Breast epithelium (tissue), 4 donors: ENCODE results near the gene MIXL1. TPM values are rescaled to one million over a fixed set of nuclear protein-coding genes. Genes with fewer than 3 reads are reported as not detected.
"Not testable (repeated sequence)": the region's sequence is repeated elsewhere in the genome, so short reads cannot be mapped to it uniquely, and the experiment has no call there.

Experiments used
- DNase-seq, 2 donors: peaks; one replicate each; pipeline ENCODE4 v3.0.0-alpha.2; 2019; ENCODE audit warnings: low spot score in 2 of 2
- H3K27ac ChIP-seq, 2 donors: fragments of 200-600 bp; sonication (generic) in 1 of 2; one replicate each; pipeline ENCODE4 v1.5.1; 2016 to 2019; ENCODE audit warnings: mild to moderate bottlenecking in 1 of 2
- H3K27me3 ChIP-seq, 2 donors: fragments of 200-600 bp; sonication (generic) in 1 of 2; one replicate each; pipeline versions ENCODE4 v1.5.1 to v1.6.0; 2017 to 2019; ENCODE audit warnings: control low read depth in 1 of 2, mild to moderate bottlenecking in 1 of 2
- H3K36me3 ChIP-seq: fragments of 200-600 bp; one replicate; pipeline ENCODE4 v1.5.1; 2019
- H3K4me1 ChIP-seq, 2 donors: fragments of 200-600 bp; sonication (generic); one replicate each; pipeline ENCODE4 v1.5.1; 2016 to 2019; ENCODE audit warnings: control low read depth in 1 of 2
- H3K4me3 ChIP-seq, 3 donors: fragments of 200-600 bp; sonication (generic); 1 replicate in 2 of 3; 2 replicates in 1 of 3; pipeline ENCODE4 v1.5.1; 2016 to 2019; ENCODE audit warnings: mild to moderate bottlenecking in 3 of 3, moderate library complexity in 2 of 3
- H3K9me3 ChIP-seq, 2 donors: fragments of 200-600 bp; sonication (generic) in 1 of 2; one replicate each; pipeline ENCODE4 v1.5.1; 2016 to 2019; ENCODE audit warnings: control low read depth in 1 of 2
- CTCF ChIP-seq, 3 donors: fragments of 450-650 bp; IDR thresholded peaks; one replicate each; pipeline ENCODE4 v1.5.1; 2016 to 2017; ENCODE audit warnings: antibody characterized with exemption in 3 of 3, mild to moderate bottlenecking in 3 of 3, moderate library complexity in 3 of 3
- POLR2A ChIP-seq: fragments of 450-650 bp; IDR thresholded peaks from one replicate; pipeline ENCODE4 v1.6.1; 2016; ENCODE audit warnings: antibody characterized with exemption, mild to moderate bottlenecking, moderate library complexity
- POLR2AphosphoS5 ChIP-seq, 3 donors: sonication (generic); formaldehyde crosslinking; IDR thresholded peaks; one replicate each; pipeline ENCODE4 v1.6.1; 2017; ENCODE audit warnings: antibody characterized with exemption in 3 of 3
- intact Hi-C: fragments of 100-400 bp; cut with DNase I; formaldehyde crosslinking; loops from one replicate; pipeline ENCODE4 v1.15.1; 2023; ENCODE audit warnings: low total_unique reads
- total RNA-seq, 3 donors: library from RNA; depleted of rRNA; stranded (reverse); fragments of >200 nt; gene quantifications; one replicate each; pipeline ENCODE4 v1.1.0, GENCODE V29; 2016

MIXL1 gene
- total RNA-seq, 3 donors from 2014 or later = not detected

GRCh38 chr1:226255380-226255779 lies 31.9 kb downstream of the MIXL1 start:
- H3K36me3 ChIP-seq = no peaks in the 10 kb centered on the region

GRCh38 chr1:226261818-226262217 lies 38.4 kb downstream of the MIXL1 start:
- no peaks in the 10 kb centered on the region for H3K36me3 ChIP-seq
- intact Hi-C loops = no loop called here
- DNase-seq = no peak
- TF ChIP-seq CTCF (IDR thresholded peaks at IDR 0.05) (no peak), POLR2A (no peak), POLR2AphosphoS5 (IDR thresholded peaks at IDR 0.05) (no peak)
- peaks cover 3 to 6% of the 10 kb centered on the region in 2 donors for H3K9me3 ChIP-seq
- no peak overlapping the region for H3K27ac ChIP-seq
- no peaks in the 10 kb centered on the region for H3K4me1 ChIP-seq
- H3K27me3 ChIP-seq = no peaks in the 10 kb centered on the region
- no peak overlapping the region for H3K4me3 ChIP-seq

More at GRCh38 chr1:226255380-226255779, 31.9 kb downstream of the MIXL1 start:
- Histone ChIP-seq H3K27me3 (no peaks in the 10 kb centered on the region), H3K27ac (no peak overlapping the region), H3K4me3 (no peak overlapping the region), H3K4me1 (no peaks in the 10 kb centered on the region), H3K9me3 (peaks cover 3 to 6% of the 10 kb centered on the region in 2 donors)
- DNase-seq = no peak
- no peak for TF ChIP-seq CTCF (IDR thresholded peaks at IDR 0.05)
- TF ChIP-seq POLR2AphosphoS5 (IDR thresholded peaks at IDR 0.05) = no peak
- no peak for TF ChIP-seq POLR2A
- intact Hi-C loops = no loop called here

- Histone ChIP-seq H3K4me1 (no peaks in the 10 kb centered on the region), H3K27ac (no peak overlapping the region), H3K27me3 (no peaks in the 10 kb centered on the region), H3K4me3 (no peak overlapping the region), H3K36me3 (no peaks in the 10 kb centered on the region), H3K9me3 (no peaks in the 10 kb centered on the region)
- TF ChIP-seq CTCF (IDR thresholded peaks at IDR 0.05) = no peak
- no peak for TF ChIP-seq POLR2A
- no peak for TF ChIP-seq POLR2AphosphoS5 (IDR thresholded peaks at IDR 0.05)
- DNase-seq = no peak
- intact Hi-C loops = no loop called here
Measured at GRCh38 chr1:226268421-226269124, 45.1 kb downstream of the MIXL1 start.

- H3K27me3 ChIP-seq, H3K4me1 ChIP-seq, intact Hi-C loops, DNase-seq, H3K36me3 ChIP-seq, H3K9me3 ChIP-seq, H3K4me3 ChIP-seq, H3K27ac ChIP-seq: not testable (repeated sequence)
Measured at GRCh38 chr1:226272233-226272902, 48.9 kb downstream of the MIXL1 start.

GRCh38 chr1:226274138-226274537 lies 50.7 kb downstream of the MIXL1 start:
- Histone ChIP-seq H3K27ac (no peak overlapping the region), H3K36me3 (no peaks in the 10 kb centered on the region), H3K4me1 (no peaks in the 10 kb centered on the region), H3K4me3 (no peak overlapping the region), H3K27me3 (no peaks in the 10 kb centered on the region), H3K9me3 (no peaks in the 10 kb centered on the region)
- DNase-seq = no peak
- intact Hi-C loops = no loop called here
- TF ChIP-seq POLR2AphosphoS5 (IDR thresholded peaks at IDR 0.05) (no peak), POLR2A (no peak), CTCF (IDR thresholded peaks at IDR 0.05) (no peak)
